Measurements from ENCODE around the gene PSMD10.

The PSMD10 gene

GRCh38 chrX:108091264-108091877 lies at the start of gene PSMD10, which contains the start of gene ATG4A:
Gene PSMD10, minus strand, starts transcription at chrX:108091542. Its CDS starts 22 bp downstream, at chrX:108091520.
Gene ATG4A, plus strand, starts transcription at chrX:108091778. Its CDS starts 49 bp downstream, at chrX:108091827.
- TF ChIP-seq CTCF (IDR thresholded peaks at IDR 0.05; ENCODE audit: control insufficient read depth, extremely low read depth, insufficient read depth) = no peak
- DNase-seq (ENCODE audit: low read depth) = peak; percentile 92
- H3K4me3 ChIP-seq (ENCODE audit: low read depth, low read length) = peak within 1 kb of the TSS; percentile 78

GRCh38 chrX:108138814-108139702 lies 47.7 kb upstream of the PSMD10 start:
- DNase-seq (ENCODE audit: low read depth) = no peak
- TF ChIP-seq CTCF (IDR thresholded peaks at IDR 0.05; ENCODE audit: control insufficient read depth, extremely low read depth, insufficient read depth) = peak; percentile 55
- H3K4me3 ChIP-seq (ENCODE audit: low read depth, low read length) = no peak overlapping the region

- no peak overlapping the region for H3K4me3 ChIP-seq (ENCODE audit: low read depth, low read length)
- DNase-seq (ENCODE audit: low read depth) = no peak
- no peak for TF ChIP-seq CTCF (IDR thresholded peaks at IDR 0.05; ENCODE audit: control insufficient read depth, extremely low read depth, insufficient read depth)
Observed at GRCh38 chrX:108134724-108135123, 43.4 kb upstream of the PSMD10 start.

GRCh38 chrX:108132876-108133275 lies 41.5 kb upstream of the PSMD10 start:
- no peak for TF ChIP-seq CTCF (IDR thresholded peaks at IDR 0.05; ENCODE audit: control insufficient read depth, extremely low read depth, insufficient read depth)
- DNase-seq (ENCODE audit: low read depth) = no peak
- H3K4me3 ChIP-seq (ENCODE audit: low read depth, low read length) = no peak overlapping the region

GRCh38 chrX:108132034-108132433 lies 40.7 kb upstream of the PSMD10 start:
- no peak for DNase-seq (ENCODE audit: low read depth)
- no peak for TF ChIP-seq CTCF (IDR thresholded peaks at IDR 0.05; ENCODE audit: control insufficient read depth, extremely low read depth, insufficient read depth)
- H3K4me3 ChIP-seq (ENCODE audit: low read depth, low read length) = no peak overlapping the region

GRCh38 chrX:108131471-108131870 lies 40.1 kb upstream of the PSMD10 start:
- TF ChIP-seq CTCF (IDR thresholded peaks at IDR 0.05; ENCODE audit: control insufficient read depth, extremely low read depth, insufficient read depth) = no peak
- no peak for DNase-seq (ENCODE audit: low read depth)

More at GRCh38 chrX:108131471-108131870, 40.1 kb upstream of the PSMD10 start:
- H3K4me3 ChIP-seq (ENCODE audit: low read depth, low read length) = no peak overlapping the region
